ENCODE results near the gene SBF2.

The SBF2 gene

GRCh38 chr11:10328314-10329098 lies 34.5 kb upstream of the SBF2 start:
- H3K9me2 ChIP-seq (replicated peaks; ENCODE audit: control insufficient read depth, low read length) = no peaks in the 10 kb centered on the region
- no peaks in the 10 kb centered on the region for H4K20me1 ChIP-seq (ENCODE audit: control insufficient read depth, insufficient read depth, low read depth, low read length)
- H3K27ac ChIP-seq (ENCODE audit: low read depth, low read length) = no peak overlapping the region
- H3K79me2 ChIP-seq (ENCODE audit: control insufficient read depth, low read length) = no peaks in the 10 kb centered on the region
- no peak overlapping the region for H3K4me3 ChIP-seq (ENCODE audit: low read length)
- no peaks in the 10 kb centered on the region for H3K36me3 ChIP-seq (ENCODE audit: control insufficient read depth, low read length)
- H3K27me3 ChIP-seq (ENCODE audit: control insufficient read depth, low read length) = peaks cover 35% of the 10 kb centered on the region
- H3F3A ChIP-seq (ENCODE audit: control insufficient read depth, insufficient read depth) = no peaks in the 10 kb centered on the region
- 0 out of 2 replicates have a peak, but pooled peaks cover 4% of the 10 kb centered on the region for H3K4me1 ChIP-seq (ENCODE audit: control insufficient read depth, low read length)
- H3K9me3 ChIP-seq (ENCODE audit: control insufficient read depth, insufficient read depth, low read length) = no peaks in the 10 kb centered on the region
- no peak overlapping the region for H3K4me2 ChIP-seq (ENCODE audit: low read length)
- TF ChIP-seq EZH2phosphoT487 (IDR thresholded peaks at IDR 0.05; ENCODE audit: borderline replicate concordance, low read length) (no peak), CTCF (IDR thresholded peaks at IDR 0.05; ENCODE audit: low read depth, low read length, poor library complexity, severe bottlenecking) (no peak)

- H3K4me1 ChIP-seq (ENCODE audit: control insufficient read depth, low read length) = peaks cover 8% of the 10 kb centered on the region; the same call in 1 of the 2 replicates
- no peak overlapping the region for H3K4me2 ChIP-seq (ENCODE audit: low read length)
These were observed 33.2 kb upstream of the SBF2 start for GRCh38 chr11:10327254-10327653.

DNA sequence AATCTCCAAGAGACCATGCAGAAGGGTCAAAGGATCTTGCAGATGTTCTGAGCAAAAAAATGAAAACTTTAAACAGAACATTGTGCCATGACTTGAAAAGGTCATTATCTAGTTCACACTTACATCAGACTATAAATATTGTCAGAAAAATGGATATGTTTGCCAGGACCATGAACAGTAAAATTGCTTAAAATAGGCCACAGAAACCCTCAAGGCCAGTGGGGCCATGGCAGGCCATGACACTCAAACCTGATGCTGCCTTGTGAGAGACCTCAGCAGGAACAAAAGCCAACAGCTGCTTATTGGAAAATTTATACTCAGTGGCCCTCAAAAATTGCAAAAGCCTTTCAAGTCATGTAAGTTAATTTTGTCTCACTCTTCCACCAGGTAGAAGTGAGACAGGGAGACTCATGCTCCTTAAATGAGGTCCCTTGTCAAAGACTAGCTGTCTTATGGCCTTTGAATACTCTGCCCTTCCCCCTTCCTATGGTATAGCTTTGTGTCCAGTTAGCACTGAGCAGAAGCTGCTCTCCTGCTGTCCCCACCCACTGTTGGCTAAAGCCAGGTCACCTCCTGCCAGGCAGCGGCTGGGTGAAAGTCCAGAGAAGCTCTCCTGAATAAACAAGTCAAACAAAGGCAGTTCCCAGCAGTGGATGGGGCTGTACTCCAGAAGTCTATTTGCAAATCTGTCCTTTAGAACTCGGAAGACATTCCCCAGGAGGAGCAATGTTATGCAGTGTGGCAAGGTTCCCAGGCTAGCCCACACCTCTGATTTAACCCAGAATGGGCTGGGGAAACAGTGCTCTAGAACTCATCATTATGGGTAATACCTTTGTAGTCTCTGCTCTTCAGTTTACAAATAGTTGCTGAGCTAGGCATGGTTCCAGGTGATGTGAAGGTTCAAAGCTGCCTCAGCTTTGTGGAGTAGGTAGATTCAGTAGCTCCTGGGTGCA lies 32.3 kb upstream of the SBF2 start:
- Histone ChIP-seq H3K4me3 (ENCODE audit: low read length) (no peak overlapping the region), H3K4me1 (ENCODE audit: control insufficient read depth, low read length) (peaks cover 8% of the 10 kb centered on the region; the same call in 1 of the 2 replicates), H3K79me2 (ENCODE audit: control insufficient read depth, low read length) (no peaks in the 10 kb centered on the region), H3K27ac (ENCODE audit: low read depth, low read length) (no peak overlapping the region), H3F3A (ENCODE audit: control insufficient read depth, insufficient read depth) (no peaks in the 10 kb centered on the region), H3K27me3 (ENCODE audit: control insufficient read depth, low read length) (peaks cover 38% of the 10 kb centered on the region), H3K36me3 (ENCODE audit: control insufficient read depth, low read length) (no peaks in the 10 kb centered on the region), H3K9me3 (ENCODE audit: control insufficient read depth, insufficient read depth, low read length) (no peaks in the 10 kb centered on the region), H4K20me1 (ENCODE audit: control insufficient read depth, insufficient read depth, low read depth, low read length) (no peaks in the 10 kb centered on the region), H3K4me2 (ENCODE audit: low read length) (no peak overlapping the region), H3K9me2 (replicated peaks; ENCODE audit: control insufficient read depth, low read length) (no peaks in the 10 kb centered on the region)
- TF ChIP-seq EZH2phosphoT487 (IDR thresholded peaks at IDR 0.05; ENCODE audit: borderline replicate concordance, low read length) (no peak), CTCF (IDR thresholded peaks at IDR 0.05; ENCODE audit: low read depth, low read length, poor library complexity, severe bottlenecking) (no peak)

More at GRCh38 chr11:10327254-10327653, 33.2 kb upstream of the SBF2 start:
- Histone ChIP-seq H3F3A (ENCODE audit: control insufficient read depth, insufficient read depth) (no peaks in the 10 kb centered on the region), H3K9me2 (replicated peaks; ENCODE audit: control insufficient read depth, low read length) (no peaks in the 10 kb centered on the region), H3K36me3 (ENCODE audit: control insufficient read depth, low read length) (no peaks in the 10 kb centered on the region), H3K4me3 (ENCODE audit: low read length) (no peak overlapping the region), H3K79me2 (ENCODE audit: control insufficient read depth, low read length) (no peaks in the 10 kb centered on the region), H3K27ac (ENCODE audit: low read depth, low read length) (no peak overlapping the region), H3K27me3 (ENCODE audit: control insufficient read depth, low read length) (peaks cover 38% of the 10 kb centered on the region), H3K9me3 (ENCODE audit: control insufficient read depth, insufficient read depth, low read length) (no peaks in the 10 kb centered on the region), H4K20me1 (ENCODE audit: control insufficient read depth, insufficient read depth, low read depth, low read length) (no peaks in the 10 kb centered on the region)
- no peak for TF ChIP-seq CTCF (IDR thresholded peaks at IDR 0.05; ENCODE audit: low read depth, low read length, poor library complexity, severe bottlenecking)
- no peak for TF ChIP-seq EZH2phosphoT487 (IDR thresholded peaks at IDR 0.05; ENCODE audit: borderline replicate concordance, low read length)
